H9 (cell line): ENCODE data around the gene POT1. TPM values are rescaled to one million over a fixed set of nuclear protein-coding genes. Genes with fewer than 3 reads are reported as not detected.

ENCODE experiments used
- DNase-seq: peaks from one replicate; pipeline ENCODE4 v3.0.0-alpha.2; 2017
- H2AFZ ChIP-seq: one replicate; pipeline ENCODE4 v1.6.1; 2013; ENCODE audit warnings: mild to moderate bottlenecking, low read length, control low read depth, moderate library complexity
- H2AK5ac ChIP-seq: 2 replicates; pipeline ENCODE4 v1.6.1; 2013; ENCODE audit warnings: low read length, control low read depth, mixed read lengths; ENCODE audit not compliant: insufficient read length
- H2BK120ac ChIP-seq: one replicate; pipeline ENCODE4 v1.6.1; 2013; ENCODE audit warnings: low read depth, mild to moderate bottlenecking, low read length, control low read depth, inconsistent platforms; ENCODE audit not compliant: poor library complexity, severe bottlenecking
- H2BK12ac ChIP-seq: 2 replicates; pipeline ENCODE4 v1.6.1; 2013; ENCODE audit warnings: low read length, control low read depth, mixed read lengths, low read depth; ENCODE audit not compliant: insufficient read length
- H2BK15ac ChIP-seq: 2 replicates; pipeline ENCODE4 v1.6.1; 2013; ENCODE audit warnings: low read depth, low read length, control low read depth
- H2BK20ac ChIP-seq: one replicate; pipeline ENCODE4 v1.6.1; 2013; ENCODE audit warnings: low read depth, mild to moderate bottlenecking, low read length, control low read depth, inconsistent platforms; ENCODE audit not compliant: poor library complexity, severe bottlenecking
- H2BK5ac ChIP-seq: 2 replicates; pipeline ENCODE4 v1.6.1; 2013; ENCODE audit warnings: low read length, control low read depth, mixed read lengths; ENCODE audit not compliant: insufficient read length
- H3K14ac ChIP-seq: 2 replicates; pipeline ENCODE4 v1.6.1; 2013; ENCODE audit warnings: low read length, control low read depth; ENCODE audit not compliant: insufficient read depth
- H3K18ac ChIP-seq: 2 replicates; pipeline ENCODE4 v1.6.1; 2013; ENCODE audit warnings: low read depth, mild to moderate bottlenecking, mixed read lengths, low read length, control low read depth; ENCODE audit not compliant: insufficient read length
- H3K23ac ChIP-seq: 2 replicates; pipeline ENCODE4 v1.6.1; 2013; ENCODE audit warnings: low read length, control low read depth, mixed read lengths, low read depth; ENCODE audit not compliant: insufficient read length
- H3K23me2 ChIP-seq: 2 replicates; pipeline ENCODE4 v1.6.1; 2013; ENCODE audit warnings: low read depth, mild to moderate bottlenecking, mixed read lengths, low read length, control low read depth; ENCODE audit not compliant: insufficient read length, poor library complexity, severe bottlenecking
- H3K27ac ChIP-seq: 2 replicates; pipeline ENCODE4 v1.5.1; 2013; ENCODE audit warnings: low read length, control low read depth, mixed read lengths, low read depth; ENCODE audit not compliant: insufficient read length
- H3K27me3 ChIP-seq: 2 replicates; pipeline ENCODE4 v1.6.1; 2013; ENCODE audit warnings: low read length, control low read depth, inconsistent platforms; ENCODE audit not compliant: insufficient read depth
- H3K4ac ChIP-seq: 2 replicates; pipeline ENCODE4 v1.6.1; 2013; ENCODE audit warnings: low read depth, mild to moderate bottlenecking, control low read depth, inconsistent platforms, low read length, moderate library complexity
- H3K4me1 ChIP-seq: 2 replicates; pipeline ENCODE4 v1.6.1; 2013; ENCODE audit warnings: low read length, control low read depth, inconsistent platforms; ENCODE audit not compliant: insufficient read depth
- H3K4me2 ChIP-seq: 2 replicates; pipeline ENCODE4 v1.6.1; 2013; ENCODE audit warnings: low read length, control low read depth, mixed read lengths; ENCODE audit not compliant: insufficient read length, insufficient read depth
- H3K56ac ChIP-seq: 2 replicates; pipeline ENCODE4 v1.6.1; 2013; ENCODE audit warnings: low read depth, mild to moderate bottlenecking, mixed read lengths, low read length, control low read depth; ENCODE audit not compliant: insufficient read length
- H3K79me1 ChIP-seq: 2 replicates; pipeline ENCODE4 v1.6.1; 2013; ENCODE audit warnings: low read depth, mild to moderate bottlenecking, moderate library complexity, low read length, control low read depth, inconsistent platforms; ENCODE audit not compliant: insufficient read depth, poor library complexity, severe bottlenecking
- H3K79me2 ChIP-seq: 2 replicates; pipeline ENCODE4 v1.6.1; 2013; ENCODE audit warnings: low read length, control low read depth, inconsistent platforms; ENCODE audit not compliant: insufficient read depth
- H3K9ac ChIP-seq: 2 replicates; pipeline ENCODE4 v1.6.1; 2013; ENCODE audit warnings: low read length, control low read depth, mixed read lengths; ENCODE audit not compliant: insufficient read length; ENCODE audit errors: extremely low read depth
- H3K9me3 ChIP-seq: one replicate; pipeline ENCODE4 v1.6.1; 2013; ENCODE audit warnings: low read depth, low read length, inconsistent platforms; ENCODE audit not compliant: control insufficient read depth
- H3T11ph ChIP-seq: one replicate; pipeline ENCODE4 v1.6.1; 2013; ENCODE audit warnings: mild to moderate bottlenecking, low read length, control low read depth, inconsistent platforms
- H4K20me1 ChIP-seq: one replicate; pipeline ENCODE4 v1.6.1; 2013; ENCODE audit not compliant: control insufficient read depth, insufficient read length, insufficient read depth
- H4K5ac ChIP-seq: 2 replicates; pipeline ENCODE4 v1.6.1; 2013; ENCODE audit warnings: low read depth, mild to moderate bottlenecking, mixed read lengths, low read length, control low read depth; ENCODE audit not compliant: insufficient read length
- H4K8ac ChIP-seq: replicated peaks from 2 replicates; pipeline ENCODE4 v1.6.1; 2013; ENCODE audit warnings: low read length, control low read depth, mixed read lengths, low read depth; ENCODE audit not compliant: insufficient read length
- H4K91ac ChIP-seq: 2 replicates; pipeline ENCODE4 v1.6.1; 2013; ENCODE audit warnings: low read depth, mild to moderate bottlenecking, moderate library complexity, mixed read lengths, low read length, control low read depth; ENCODE audit not compliant: insufficient read length
- H3K27ac Mint-ChIP-seq, 3 experiments: 2 replicates in 2 of 3; 3 replicates in 1 of 3; pipeline ENCODE4 v1.8.0; 2020 to 2021; ENCODE audit warnings: mixed read lengths in 3 of 3, mild to moderate bottlenecking in 1 of 3, moderate library complexity in 1 of 3
- H3K27me3 Mint-ChIP-seq: 2 replicates; pipeline ENCODE4 v1.8.0; 2021; ENCODE audit warnings: low read depth, mild to moderate bottlenecking, moderate library complexity, mixed read lengths
- H3K36me3 Mint-ChIP-seq, 3 experiments: 2 replicates in 2 of 3; 3 replicates in 1 of 3; pipeline ENCODE4 v1.8.0; 2020 to 2021; ENCODE audit warnings: low read depth in 3 of 3, mixed read lengths in 3 of 3; ENCODE audit not compliant: insufficient read depth in 1 of 3
- H3K4me1 Mint-ChIP-seq, 2 experiments: 2 replicates each; pipeline ENCODE4 v1.8.0; 2020; ENCODE audit warnings: mixed read lengths in 2 of 2
- H3K4me3 Mint-ChIP-seq, 2 experiments: 2 replicates in 1 of 2; 3 replicates in 1 of 2; pipeline ENCODE4 v1.8.0; 2020 to 2021; ENCODE audit warnings: mild to moderate bottlenecking in 2 of 2, mixed read lengths in 2 of 2, moderate library complexity in 1 of 2
- H3K9me3 Mint-ChIP-seq, 2 experiments: 2 replicates in 1 of 2; 3 replicates in 1 of 2; pipeline ENCODE4 v1.8.0; 2020; ENCODE audit warnings: mild to moderate bottlenecking in 2 of 2, mixed read lengths in 2 of 2, moderate library complexity in 1 of 2
- CTCF ChIP-seq: fragments of 200-600 bp; sonication (generic); conservative IDR thresholded peaks from 3 replicates; pipeline ENCODE4 v1.8.0; 2021; ENCODE audit warnings: antibody characterized with exemption, mild to moderate bottlenecking
- WGBS: extraction: QIAGEN DNeasy Blood & Tissue Kit; methylation state at CpG from one replicate; pipeline ENCODE4 v1.1.7; 2013; ENCODE audit warnings: missing lambda C conversion rate, low lambda C conversion rate, mixed read lengths; ENCODE audit not compliant: insufficient read length; ENCODE audit errors: extremely low coverage; 5-methylcytosine and 5-hydroxymethylcytosine counted together
- total RNA-seq: library from RNA; stranded (reverse); gene quantifications from 2 replicates; pipeline ENCODE4 v1.2.1, GENCODE V29; 2021

The POT1 gene
- total RNA-seq, 1 experiment from 2014 or later, result 23.4 TPM

GRCh38 chr7:124781907-124782734, 147.5 kb downstream of the POT1 start:
- H4K5ac ChIP-seq, result no peak overlapping the region
- H3K27me3 ChIP-seq, result no peaks in the 10 kb centered on the region
- H3K23ac ChIP-seq, result no peak overlapping the region
- H3K27ac Mint-ChIP-seq, result peak overlapping the region in 1 of 3 experiments; percentile 97; a peak in 3 of 7 replicates
- peaks cover 0 to 4% (median 4%) of the 10 kb centered on the region in 3 experiments; a peak in 1 of 7 replicates for H3K36me3 Mint-ChIP-seq
- no peak overlapping the region for H3K27ac ChIP-seq
- no peak overlapping the region for H2BK15ac ChIP-seq
- no peaks in the 10 kb centered on the region for H3K9me3 Mint-ChIP-seq
- H3K4ac ChIP-seq, result no peak overlapping the region
- no peak for TF ChIP-seq CTCF
- H2BK12ac ChIP-seq, result no peak overlapping the region
- no CpG with 5 or more reads among the region's 12 CpGs for WGBS
- no peak for DNase-seq
- H3K4me2 ChIP-seq, result no peak overlapping the region
- peaks cover 6 to 17% of the 10 kb centered on the region in 2 experiments for H3K4me1 Mint-ChIP-seq
- H4K91ac ChIP-seq, result no peak overlapping the region
- H3K23me2 ChIP-seq, result no peaks in the 10 kb centered on the region
- no peak overlapping the region for H3K56ac ChIP-seq
- H4K20me1 ChIP-seq, result no peaks in the 10 kb centered on the region
- H3K4me3 Mint-ChIP-seq, result no peak overlapping the region
- H3K9me3 ChIP-seq, result no peaks in the 10 kb centered on the region
- H2BK120ac ChIP-seq, result no peak overlapping the region
- no peak overlapping the region for H4K8ac ChIP-seq
- H3K9ac ChIP-seq, result no peak overlapping the region
- H3K79me1 ChIP-seq, result no peaks in the 10 kb centered on the region
- H2BK5ac ChIP-seq, result no peak overlapping the region
- no peak overlapping the region for H3K14ac ChIP-seq
- H3K79me2 ChIP-seq, result no peaks in the 10 kb centered on the region
- H2AK5ac ChIP-seq, result no peak overlapping the region
- peaks cover 3% of the 10 kb centered on the region; the same call in 1 of the 2 replicates for H3K4me1 ChIP-seq
- H2AFZ ChIP-seq, result no peak overlapping the region
- H3K27me3 Mint-ChIP-seq, result no peaks in the 10 kb centered on the region
- H3K18ac ChIP-seq, result no peak overlapping the region
- no peak overlapping the region for H2BK20ac ChIP-seq
- H3T11ph ChIP-seq, result no peak overlapping the region
